Right lobe of liver (tissue), 4 donors: ENCODE measurements around the gene ESPNL.

Experiments
- CTCF ChIP-seq, 4 donors: fragments of 200-600 bp in 3 of 4; fragments of 450-650 bp in 1 of 4; IDR thresholded peaks; one replicate each; pipeline versions ENCODE4 v1.5.1 to v1.8.0; 2016 to 2022; ENCODE audit warnings: antibody characterized with exemption in 4 of 4, mild to moderate bottlenecking in 2 of 4
- POLR2A ChIP-seq: fragments of 450-650 bp; IDR thresholded peaks from one replicate; pipeline ENCODE4 v1.6.1; 2017; ENCODE audit warnings: antibody characterized with exemption, mild to moderate bottlenecking
- donor health status: DM: no; HTN: no; CAD: no.
- donor health status: DM: no; HTN: no; CAD: no.
- donor health status: DM: no; HTN: yes; CAD: no.

DNA sequence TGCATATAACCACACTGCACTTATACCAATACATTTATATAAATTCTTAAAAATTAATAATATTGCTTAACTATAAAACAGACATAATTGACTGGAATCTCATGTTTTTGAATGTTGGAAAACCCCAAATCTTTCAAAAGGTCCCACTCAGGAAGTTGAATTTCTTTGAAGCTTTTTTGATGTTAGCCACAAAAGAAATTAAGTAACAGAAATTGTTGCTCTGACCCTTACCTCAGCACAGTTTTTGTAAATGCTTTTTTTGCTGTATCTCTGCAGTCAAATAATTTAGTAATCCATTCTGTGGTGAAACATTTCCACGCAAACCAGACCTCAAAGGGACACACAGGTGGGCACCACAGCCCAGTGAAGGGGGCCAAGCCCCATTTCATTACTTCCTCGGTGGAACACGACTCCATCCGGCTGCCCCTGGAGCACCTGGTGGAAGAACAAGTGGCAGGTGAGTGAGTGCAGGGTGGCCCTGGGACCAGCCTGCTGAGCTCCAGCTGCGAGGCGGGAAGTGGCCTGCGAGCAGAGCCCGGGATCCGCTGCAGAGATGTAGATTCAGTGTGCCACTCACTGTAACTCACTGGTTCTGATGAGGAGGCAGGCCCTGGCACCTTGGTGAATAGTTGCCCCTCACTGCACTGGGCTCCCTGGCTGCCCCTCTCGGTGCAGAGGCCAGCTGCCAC is 31.0 kb upstream of the ESPNL start:
- TF ChIP-seq CTCF (IDR thresholded peaks at IDR 0.05) (no peak), POLR2A (no peak)
